Activated CD8-positive, alpha-beta memory T cell treated with anti-CD3 and anti-CD28 coated beads, Interleukin-2, amount 50 U/mL, for 1 hour (primary cell): ENCODE results near the gene SCN1B.
"Not testable (repeated sequence)": the region's sequence is repeated elsewhere in the genome, so short reads cannot be mapped to it uniquely, and the experiment has no call there.

Source experiments
- DNase-seq: peaks from one replicate; pipeline ENCODE4 v3.0.0-alpha.2; 2020; ENCODE audit errors: extremely low read depth

The SCN1B gene

DNA sequence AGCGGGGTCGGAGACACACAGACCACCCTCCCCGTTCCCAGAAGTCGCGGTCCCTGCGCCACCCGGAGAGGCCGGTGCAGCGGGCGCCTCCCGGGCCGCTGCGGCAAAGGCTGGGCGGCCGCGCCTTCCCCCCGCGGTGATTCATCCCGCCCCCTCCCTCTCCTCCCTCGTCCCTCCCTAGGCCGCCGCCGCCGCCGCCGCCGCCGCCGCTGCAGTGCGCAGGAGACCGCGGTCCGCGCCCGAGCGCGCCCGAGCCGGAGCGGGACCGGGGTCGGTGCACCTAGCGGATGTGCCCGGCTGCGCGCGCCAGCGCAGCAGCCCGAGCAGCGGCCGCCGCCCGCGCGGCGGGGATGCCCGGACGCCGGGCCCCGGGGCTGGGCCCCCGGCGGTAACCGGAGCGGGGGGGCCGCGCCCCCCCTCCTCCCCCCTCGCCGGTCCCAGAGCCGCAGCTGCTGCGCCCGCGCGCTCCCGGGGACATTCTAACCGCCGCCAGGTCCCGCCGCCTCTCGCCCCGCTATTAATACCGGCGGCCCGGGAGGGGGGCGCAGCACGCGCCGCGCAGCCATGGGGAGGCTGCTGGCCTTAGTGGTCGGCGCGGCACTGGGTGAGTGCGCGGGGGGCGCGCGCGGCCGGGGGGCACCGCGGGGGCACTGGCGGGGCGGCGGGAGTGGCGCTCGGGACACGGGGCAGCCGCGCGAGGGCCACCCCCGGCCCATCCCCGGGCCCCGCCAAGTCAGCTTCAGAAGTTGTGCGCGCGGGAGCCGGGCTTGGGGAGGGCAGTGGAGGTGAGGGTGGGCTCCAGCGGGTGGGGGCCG, at the start of gene SCN1B:
TSS of gene SCN1B (plus strand) at position 214 of the 815 bp plus-strand sequence. CDS start at position 565, 351 bp downstream.
- no peak for DNase-seq

DNA sequence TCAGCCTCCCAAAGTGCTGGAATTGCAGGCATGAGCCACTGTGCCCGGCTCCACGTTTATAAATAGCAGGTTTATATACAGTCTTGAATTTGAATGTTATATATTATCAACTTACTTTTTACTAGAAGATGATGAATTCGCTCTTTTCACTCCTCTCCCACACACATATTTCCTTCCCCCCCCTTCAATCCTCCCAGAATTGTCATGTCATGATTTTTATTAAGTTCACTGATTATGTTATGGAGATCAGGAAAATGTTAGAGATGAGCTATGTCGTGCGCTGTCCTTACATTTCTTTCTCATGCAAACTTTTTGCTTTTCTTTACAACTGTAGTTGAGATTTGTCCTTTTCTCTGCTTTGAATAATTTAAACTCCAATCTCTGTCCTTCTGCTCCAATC, 48.0 kb upstream of the SCN1B start:
- DNase-seq = no peak

DNA sequence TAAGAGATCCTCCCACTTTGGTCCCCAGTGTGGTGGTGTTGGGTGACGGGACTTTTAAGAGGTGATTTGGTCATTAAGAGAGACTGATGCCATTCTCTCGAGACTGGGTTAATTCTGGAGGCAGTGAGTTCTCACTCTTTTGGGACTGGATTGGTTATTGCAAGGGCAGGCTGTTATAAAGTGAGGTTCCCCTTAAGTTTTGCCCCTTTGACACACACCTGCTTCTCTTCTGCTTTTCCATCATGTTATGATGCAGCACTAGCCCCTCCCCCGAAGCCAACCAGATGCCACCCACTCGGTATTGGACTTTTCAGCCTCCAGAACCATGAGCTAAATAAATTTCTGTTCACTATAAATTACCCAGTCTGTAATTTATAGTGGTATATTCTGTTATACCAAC, 46.5 kb upstream of the SCN1B start:
- no peak for DNase-seq

DNA sequence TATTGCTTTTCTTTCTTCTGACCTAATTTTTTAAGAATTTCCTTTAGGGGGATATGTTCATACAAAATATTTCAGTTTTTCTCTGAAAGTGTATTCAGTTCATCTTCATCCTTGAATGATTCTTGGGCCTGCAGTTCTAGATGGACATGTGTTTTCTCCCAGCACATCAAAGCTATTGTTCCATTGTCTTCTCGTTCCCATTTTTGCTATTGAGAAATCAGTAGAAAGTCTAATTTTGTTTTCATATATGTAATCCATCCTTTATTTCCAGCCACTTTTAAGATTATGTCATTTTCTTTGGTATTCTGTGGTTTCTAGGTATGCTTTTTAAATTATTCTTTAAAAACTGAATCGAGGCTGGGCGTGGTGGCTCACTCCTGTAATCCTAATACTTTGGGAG, 46.0 kb upstream of the SCN1B start:
- DNase-seq = no peak

DNA sequence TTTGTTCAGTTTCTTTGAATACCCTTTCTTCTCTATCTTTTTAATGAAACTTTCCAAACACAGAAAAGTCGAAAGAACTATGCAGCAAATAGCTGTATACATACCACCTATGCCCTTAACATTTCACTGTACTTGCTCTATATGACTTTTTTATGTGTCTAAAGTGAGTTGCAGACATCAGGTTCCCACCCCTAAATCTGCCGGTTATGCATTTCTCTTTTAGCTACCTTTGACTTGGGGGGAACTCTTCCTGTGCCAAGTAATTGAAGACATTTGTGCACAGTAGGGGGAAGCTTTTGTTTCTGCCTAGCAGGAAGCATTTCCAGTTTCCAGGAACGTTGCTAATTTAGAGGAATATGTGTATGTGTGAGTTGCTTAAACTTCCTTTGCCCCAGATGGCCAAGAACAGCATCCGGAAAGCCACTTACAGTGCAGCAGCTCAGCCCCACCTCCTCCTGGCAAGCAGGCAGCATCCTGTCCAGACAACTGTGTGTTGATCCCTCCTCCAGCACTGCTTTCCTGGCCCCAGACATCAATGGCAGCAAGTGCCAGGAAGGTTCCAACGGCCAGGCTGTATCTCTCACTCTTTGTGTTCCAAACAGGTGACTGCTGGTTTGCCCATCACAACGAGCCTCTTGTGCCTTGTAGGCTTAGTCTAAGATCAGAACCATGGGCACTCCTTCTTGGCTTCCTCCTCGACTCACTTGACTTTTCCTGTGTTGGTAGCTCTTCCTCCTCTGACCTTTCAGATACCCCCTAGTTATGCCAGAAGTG, 44.8 kb upstream of the SCN1B start:
- no peak for DNase-seq

DNA sequence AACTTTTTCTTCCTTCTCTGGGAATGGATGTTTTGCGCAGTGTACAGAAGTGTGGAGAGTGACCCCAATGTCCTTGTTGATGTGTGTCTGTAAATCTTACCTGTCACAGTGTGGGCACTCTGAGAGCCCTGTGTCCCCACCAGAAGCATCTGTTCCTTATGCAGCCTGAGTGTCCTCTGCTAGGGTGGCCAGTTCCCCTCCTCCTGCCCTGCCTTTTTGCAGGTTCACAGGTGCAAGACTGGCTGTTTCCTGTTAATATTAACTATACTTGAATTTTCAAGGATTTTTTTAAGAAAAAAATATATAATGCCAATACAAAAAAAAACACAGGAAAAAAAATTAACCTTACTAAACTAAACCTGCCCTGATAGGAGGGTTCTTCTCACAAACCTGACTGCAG, 42.2 kb upstream of the SCN1B start:
- no peak for DNase-seq

DNA sequence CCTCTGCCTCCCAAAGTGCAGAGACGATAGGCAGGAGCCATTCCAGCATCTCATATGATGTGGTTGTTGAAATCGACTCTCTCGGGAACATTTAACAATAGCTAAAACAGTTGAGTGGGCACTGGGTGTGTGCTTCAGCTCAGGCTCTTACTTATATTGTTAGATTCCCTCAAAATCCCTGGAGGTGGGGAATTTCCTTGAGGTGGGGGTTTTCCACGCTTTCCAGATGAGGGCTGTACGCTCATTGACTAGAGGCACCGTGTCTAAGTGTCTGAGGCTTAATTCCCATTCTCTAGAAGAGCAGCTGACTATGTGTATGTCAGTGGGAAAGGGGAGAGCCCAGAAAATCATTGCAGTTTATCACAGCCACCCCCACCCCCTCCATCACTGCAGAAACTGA, 41.0 kb upstream of the SCN1B start:
- no peak for DNase-seq

DNA sequence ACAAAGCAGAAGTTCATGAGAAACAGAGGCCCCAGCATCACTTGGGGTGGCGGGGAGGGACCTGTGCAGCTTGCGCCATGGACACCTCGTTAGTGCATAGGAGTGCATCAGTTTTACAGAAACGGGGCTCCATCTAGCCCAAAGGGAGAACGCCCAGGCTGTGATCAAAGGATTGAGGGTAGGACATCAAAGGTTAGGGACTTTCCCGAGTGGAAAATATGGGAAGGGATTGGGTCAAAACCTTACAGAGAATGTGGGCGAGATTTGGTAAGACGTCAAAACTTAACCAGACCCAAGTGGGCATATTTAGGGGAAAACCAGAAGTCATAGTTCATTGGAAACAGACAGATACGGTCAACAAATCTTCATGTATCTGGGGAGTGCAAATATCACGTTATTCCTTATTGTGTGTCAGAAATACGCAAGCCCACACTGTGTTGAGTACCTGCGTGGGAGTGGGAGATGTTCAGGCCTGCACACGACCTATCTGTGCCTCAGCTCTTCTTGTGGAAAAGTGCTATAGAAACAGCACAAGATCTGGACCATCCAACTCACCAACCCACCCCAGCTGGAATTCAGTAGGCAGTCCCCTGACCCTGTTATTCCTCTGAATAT, 39.6 kb upstream of the SCN1B start:
- DNase-seq = no peak

DNA sequence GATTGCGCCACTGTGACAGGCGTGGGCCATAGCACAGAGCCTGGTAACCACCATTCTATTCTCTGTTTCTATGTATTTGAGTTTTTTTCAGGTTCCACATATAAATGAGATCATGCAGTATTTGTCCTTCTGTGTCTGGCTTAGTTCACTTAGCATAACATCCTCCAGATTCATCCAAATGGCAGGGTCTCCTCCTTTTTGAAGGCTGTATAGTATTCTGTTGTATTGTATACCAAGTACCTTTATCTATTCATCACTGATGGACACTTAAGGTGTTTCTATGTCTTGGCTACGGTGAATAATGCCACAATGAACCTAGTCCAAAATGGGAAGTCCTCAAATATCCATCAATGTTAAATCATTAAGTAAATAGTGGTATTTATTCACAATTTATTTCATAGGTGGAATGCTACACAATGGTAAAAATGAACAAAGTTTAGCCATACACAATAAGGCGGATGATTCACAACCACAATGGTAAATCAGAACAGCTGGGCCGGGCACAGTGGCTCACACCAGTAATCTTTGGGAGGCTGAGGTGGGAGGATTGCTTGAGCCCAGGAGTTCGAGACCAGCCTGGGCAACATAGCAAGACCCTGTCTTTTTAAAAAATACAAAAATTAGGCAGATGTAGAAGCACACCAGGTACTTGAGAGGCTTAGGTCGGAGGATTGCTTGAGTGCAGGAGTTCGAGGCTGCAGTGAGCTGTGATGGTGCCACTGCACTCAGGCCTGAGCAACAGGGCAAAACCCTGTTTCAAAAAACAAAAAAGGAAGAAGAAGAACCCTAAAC, 38.5 kb upstream of the SCN1B start:
- no peak for DNase-seq

DNA sequence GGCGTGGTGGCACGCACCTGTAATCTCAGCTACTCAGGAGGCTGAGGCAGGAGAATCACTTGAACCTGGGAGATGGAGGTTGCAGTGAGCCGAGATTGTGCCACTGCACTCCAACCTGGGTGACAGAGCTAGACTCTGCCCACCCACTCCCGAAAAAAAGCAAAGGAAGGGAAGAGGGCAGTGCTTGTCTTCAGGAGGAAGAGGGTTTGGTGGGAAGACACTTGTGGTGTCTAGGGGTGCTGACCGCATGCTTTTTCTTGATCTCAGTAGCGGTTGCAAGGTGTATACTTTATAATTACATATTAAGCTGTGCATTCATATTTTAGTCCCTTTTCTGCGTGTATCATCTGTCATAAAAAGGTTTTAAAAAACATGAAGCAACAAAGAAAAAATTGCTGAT, 37.7 kb upstream of the SCN1B start:
- DNase-seq = not testable (repeated sequence)

DNA sequence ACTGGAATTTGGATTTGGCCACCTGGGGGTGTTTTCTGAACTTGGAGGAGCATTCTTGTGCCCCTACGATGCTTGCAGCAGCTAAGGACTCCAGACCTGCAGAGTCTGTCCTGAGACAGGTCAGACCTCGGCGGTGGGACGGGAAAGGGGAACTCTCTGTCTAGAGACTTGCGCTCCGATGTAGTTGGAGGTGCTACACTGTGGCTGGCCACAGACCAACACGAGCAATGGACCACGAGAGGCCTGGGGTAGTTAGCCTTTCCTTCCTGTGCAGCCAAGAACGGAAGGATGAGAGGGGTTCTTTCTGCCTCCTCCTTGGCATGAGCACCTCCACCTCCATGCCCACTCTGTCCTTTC, 36.0 kb upstream of the SCN1B start:
- no peak for DNase-seq

DNA sequence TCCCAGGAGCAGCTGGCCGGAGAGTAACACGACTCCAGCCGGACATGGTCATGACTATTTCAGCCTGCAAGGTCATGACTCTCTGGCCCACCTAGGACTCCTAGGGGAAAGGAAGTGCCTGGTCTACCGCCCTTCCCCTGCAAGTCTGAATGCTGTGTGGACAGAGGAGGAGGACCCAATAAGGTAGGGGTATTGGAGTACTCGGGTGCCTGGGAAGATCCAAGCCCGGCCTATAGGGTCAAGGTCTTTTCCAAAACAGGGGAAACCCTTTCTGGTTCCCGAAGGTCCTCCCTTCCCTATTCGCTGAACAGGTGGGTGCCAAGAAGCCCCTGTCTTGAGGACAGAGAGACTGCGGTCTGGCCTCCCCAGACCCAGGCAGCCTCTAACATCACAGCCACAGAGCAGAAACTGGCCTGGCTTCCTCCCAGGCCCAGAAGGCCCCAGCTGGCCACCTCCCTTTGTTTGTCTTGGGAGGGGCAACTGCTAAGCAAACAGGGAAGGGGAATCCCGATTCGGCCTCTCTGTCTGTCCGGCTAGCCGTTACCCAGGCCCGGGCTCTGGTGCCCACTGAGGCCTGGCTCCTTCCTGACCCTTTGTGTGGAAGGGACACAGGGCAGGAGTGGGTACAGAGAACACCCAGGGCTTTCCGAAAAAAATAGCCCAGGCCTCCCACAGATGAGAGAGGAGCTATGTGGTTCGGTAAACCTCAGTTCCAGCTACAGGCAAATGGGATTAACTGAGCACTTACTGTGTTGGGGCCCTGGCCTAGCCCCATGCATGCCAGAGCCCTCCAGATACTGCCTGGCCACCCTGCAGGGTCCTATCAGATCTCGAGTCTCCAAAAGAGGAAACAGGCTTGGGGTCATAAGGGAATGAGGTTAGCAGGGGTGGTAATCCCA, 35.4 kb upstream of the SCN1B start:
- no peak for DNase-seq

DNA sequence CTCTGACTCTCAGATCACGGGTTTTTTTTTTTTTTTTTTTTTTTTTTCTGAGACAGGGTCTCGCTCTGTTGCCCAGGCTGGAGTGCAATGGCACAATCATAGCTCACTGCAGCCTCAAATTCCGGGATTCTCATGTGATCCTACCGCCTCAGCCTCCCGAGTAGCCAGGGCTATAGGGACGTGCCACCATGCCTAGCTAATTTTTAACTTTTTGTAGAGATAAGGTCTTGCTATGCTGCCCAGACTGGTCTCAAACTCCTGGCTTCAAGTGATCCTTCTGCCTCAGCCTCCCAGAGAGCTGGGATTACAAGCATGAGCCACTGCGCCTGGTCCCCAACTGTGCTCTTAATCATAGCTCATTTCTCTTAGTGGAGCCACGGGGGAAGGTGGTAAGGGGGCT, 34.7 kb upstream of the SCN1B start:
- no peak for DNase-seq

DNA sequence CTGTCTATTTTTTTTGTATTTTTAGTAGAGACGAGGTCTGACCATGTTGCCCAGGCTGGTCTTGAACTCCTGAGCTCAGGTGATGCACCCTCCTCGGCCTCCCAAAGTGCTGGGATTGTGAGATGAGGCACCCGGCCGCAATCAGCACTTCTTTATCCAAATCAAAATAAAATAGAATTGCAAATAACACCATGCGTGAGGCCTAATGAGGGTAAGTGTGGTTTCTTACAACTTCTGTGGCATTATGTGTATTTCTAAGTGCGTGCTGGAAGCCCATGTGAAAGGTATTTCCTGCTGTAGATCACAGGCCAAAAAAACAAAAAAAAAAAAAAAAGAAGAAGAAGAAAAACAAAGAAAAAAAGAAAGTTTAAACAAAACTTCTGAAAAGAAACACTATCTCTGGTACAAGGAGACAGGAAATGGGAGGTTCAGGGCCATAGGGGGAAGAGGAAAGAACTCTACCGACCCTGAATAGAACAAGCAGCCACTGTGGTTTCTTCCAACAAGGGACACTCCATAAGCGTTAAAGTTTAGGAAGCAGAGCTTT, 33.1 kb upstream of the SCN1B start:
- DNase-seq = no peak

DNA sequence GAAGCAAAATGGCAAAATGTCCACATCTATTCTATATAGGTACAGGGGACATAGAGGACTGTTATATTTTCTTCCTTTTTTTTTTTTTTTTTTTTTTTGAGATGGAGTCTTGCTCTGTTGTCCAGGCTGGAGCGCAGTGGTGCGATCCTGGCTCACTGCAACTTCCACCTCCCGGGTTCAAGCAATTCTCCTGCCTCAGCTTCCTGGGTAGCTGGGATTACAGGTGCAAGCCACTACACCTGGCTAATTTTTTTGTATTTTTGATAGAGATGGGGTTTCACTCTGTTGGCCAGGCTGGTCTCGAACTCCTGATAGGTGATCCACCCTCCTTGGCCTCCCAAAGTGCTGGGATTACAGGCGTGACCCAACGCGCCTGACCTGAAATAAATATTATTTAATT, 32.0 kb upstream of the SCN1B start:
- DNase-seq = not testable (repeated sequence)

DNA sequence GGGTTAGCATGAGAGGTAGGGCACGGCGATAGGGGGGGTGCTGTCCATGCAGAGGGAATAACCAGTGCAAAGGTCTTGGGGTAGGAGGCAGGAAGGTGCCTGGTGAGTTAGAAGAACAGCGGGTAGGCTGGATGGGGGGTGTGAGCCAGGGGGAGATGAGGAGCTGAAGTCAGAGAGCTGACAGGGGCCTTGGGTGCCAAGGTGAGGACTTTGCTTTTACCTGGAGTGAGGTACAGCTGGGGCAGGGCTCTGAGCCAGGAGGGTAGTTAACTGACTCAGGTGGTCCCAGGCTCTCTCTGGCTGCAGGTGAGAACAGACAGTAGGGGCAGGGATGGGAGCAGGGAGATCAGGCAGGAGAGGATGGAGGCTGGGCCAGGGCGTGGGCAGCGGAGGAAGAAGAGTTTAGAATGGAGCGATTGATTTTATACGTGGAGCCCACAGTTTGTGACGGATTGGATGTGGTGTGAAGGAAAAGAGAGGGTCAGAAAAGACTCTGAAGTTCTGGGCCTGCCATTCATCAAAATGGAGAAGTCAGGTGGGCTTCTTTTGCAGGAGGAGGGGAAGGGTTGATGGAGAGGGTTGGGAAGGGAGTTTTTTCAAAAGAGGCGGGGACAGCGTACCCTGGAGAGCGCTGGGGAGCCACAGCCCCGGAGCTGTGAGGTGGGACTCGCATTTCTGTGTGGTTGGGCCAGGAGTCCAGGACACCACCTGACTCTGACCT, 31.3 kb upstream of the SCN1B start:
- DNase-seq = no peak

DNA sequence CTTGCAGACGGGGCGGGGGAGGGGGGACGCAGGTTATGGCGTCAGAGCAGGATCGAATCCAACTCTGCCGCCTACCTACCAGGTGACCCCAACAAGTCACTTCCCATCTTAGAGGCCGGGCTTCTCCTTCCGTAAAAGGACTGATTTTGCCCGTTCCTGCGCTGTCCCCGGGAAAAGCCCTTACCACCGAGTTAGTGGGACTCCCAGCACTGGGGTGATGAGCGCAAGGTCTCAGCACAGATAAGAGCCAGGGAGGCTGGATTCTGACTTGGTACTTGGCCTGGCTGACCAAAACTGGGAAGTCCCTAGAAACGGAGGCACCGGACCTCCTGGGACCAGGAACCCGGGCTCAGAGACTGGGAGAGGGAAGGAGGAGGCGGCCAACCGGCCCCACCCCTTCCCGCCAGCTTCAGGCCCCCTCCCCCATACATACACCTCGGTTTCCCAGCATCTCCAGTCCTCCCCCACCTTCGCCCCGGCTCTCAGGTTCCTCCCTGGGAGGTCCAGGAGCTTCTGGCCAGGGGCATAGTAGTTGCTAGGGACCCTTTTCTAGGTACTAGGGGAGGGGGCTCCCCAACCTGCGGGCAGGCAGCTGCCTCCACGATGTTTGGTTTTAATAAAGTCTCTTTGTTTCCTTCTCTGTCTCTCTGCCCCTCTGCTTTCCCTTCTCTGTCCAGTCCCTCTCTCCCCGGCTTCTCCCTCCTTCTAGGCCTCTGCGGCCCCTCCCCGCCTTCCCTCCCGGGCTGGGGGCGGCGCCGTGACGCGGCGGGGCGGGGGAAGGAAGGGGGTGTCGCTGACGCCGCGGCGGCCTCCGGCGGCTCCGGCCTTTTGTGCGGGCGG, 30.6 kb upstream of the SCN1B start, which contains the start of gene GRAMD1A:
TSS of gene GRAMD1A (plus strand) at position 826 of the 840 bp plus-strand sequence. CDS start 156 bp downstream, outside the sequence.
- DNase-seq = no peak

DNA sequence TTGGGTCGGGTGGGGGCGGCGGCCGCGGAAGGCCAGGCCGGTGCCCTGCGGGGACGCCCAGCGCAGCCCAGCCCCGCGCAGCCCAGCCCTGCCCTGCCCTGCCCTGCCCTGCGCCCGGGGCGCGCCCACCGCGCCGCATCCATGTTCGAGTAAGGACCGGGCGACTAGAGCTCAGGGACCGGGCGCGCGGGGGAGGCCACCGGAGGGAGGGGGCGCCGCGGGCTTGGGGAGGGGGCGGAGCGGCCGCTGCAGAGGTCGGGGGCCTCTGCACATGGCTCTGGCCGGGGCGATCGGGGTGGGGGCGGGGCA, 30.0 kb upstream of the SCN1B start:
- DNase-seq = no peak
